Measurements from ENCODE around the gene NT5C.

GRCh38 chr17:75113798-75114551, 17.6 kb downstream of the NT5C start:
- peak; percentile 96 for TF ChIP-seq CTCF (IDR thresholded peaks at IDR 0.05; ENCODE audit: low read depth, low read length, missing input control)
- TF ChIP-seq REST (IDR thresholded peaks at IDR 0.05), result no peak
- TF ChIP-seq MAX (IDR thresholded peaks at IDR 0.05), result peak; percentile 50
- peak; percentile 12 for TF ChIP-seq YY1 (IDR thresholded peaks at IDR 0.05)
- no peak for TF ChIP-seq JUND (IDR thresholded peaks at IDR 0.05)

All from liver (tissue), 3 donors.